Right atrium auricular region (tissue), 2 donors: Measurements from ENCODE around the gene FEZ2. TPM values are rescaled to one million over a fixed set of nuclear protein-coding genes. Genes with fewer than 3 reads are reported as not detected.
A peak's percentile ranks its signal among the peaks of the same experiment; 100 is the strongest.

Source experiments
- DNase-seq: peaks from one replicate; pipeline ENCODE4 v3.0.0-alpha.2; 2019; ENCODE audit warnings: low spot score
- H3K27ac ChIP-seq, 2 donors: fragments of 200-600 bp; sonication (generic); 1 replicate in 1 of 2; 2 replicates in 1 of 2; pipeline ENCODE4 v1.5.1; 2016 to 2019
- H3K27me3 ChIP-seq, 2 donors: fragments of 200-600 bp; sonication (generic); one replicate each; pipeline versions ENCODE4 v1.5.1 to v1.6.0; 2017 to 2019
- H3K36me3 ChIP-seq: fragments of 200-600 bp; sonication (generic); one replicate; pipeline ENCODE4 v1.5.1; 2016
- H3K4me1 ChIP-seq, 2 donors: fragments of 200-600 bp; sonication (generic); one replicate each; pipeline versions ENCODE4 v1.5.1 to v1.6.0; 2017 to 2019
- H3K4me3 ChIP-seq, 2 donors: fragments of 200-600 bp; sonication (generic); 1 replicate in 1 of 2; 2 replicates in 1 of 2; pipeline ENCODE4 v1.5.1; 2017 to 2019; ENCODE audit warnings: mild to moderate bottlenecking in 1 of 2, moderate library complexity in 1 of 2
- H3K9me3 ChIP-seq, 2 donors: fragments of 200-600 bp; sonication (generic); one replicate each; pipeline ENCODE4 v1.5.1; 2019
- CTCF ChIP-seq, 2 donors: fragments of 200-600 bp; sonication (generic); IDR thresholded peaks; one replicate each; pipeline ENCODE4 v1.5.1; 2019; ENCODE audit warnings: antibody characterized with exemption in 2 of 2
- total RNA-seq, 2 donors: library from RNA; depleted of rRNA; stranded (reverse); fragments of >200 nt; gene quantifications; one replicate each; pipeline ENCODE4 v1.1.0, GENCODE V29; 2016

The FEZ2 gene
- total RNA-seq, 2 donors from 2014 or later: 30.3 to 81.5 TPM

DNA sequence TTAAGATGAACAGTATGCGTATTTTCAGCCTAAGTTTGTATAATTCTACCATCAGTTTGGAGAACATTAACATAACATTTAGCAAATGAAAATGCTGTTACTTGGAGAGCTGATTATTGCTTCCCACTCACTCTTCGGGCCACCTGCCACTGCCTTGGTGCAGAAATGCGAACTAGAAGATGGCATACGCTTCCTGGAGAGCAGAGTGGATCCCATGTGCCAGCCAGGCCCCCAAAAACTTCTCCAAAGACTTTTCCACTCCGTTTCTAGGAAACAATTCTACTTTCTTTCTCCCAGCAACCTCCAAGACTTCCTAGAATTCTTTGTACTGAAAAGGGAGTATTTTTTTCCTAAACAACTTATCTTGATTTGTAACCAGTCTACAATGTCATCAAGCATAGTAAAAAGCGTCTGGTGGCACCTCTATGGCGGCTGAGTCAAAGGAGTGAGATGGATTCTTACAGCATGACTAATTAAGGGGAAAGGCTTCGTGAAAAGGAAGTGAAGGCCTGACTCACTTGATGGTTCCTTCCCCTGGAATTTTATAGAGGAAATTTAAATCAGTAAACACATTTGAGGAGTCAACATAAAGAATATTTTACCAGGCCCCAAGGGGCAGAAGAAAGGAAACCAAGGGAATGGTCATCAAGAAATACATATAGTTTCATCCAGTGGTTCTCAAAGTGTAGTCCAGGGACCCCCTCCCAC is 36.6 kb downstream of the FEZ2 start:
- no peaks in the 10 kb centered on the region for H3K27me3 ChIP-seq
- DNase-seq: no peak
- no peaks in the 10 kb centered on the region for H3K36me3 ChIP-seq
- H3K4me3 ChIP-seq: no peak overlapping the region
- peak overlapping the region; percentile 46 to 57 for H3K27ac ChIP-seq
- no peak for TF ChIP-seq CTCF (IDR thresholded peaks at IDR 0.05)
- H3K9me3 ChIP-seq: no peaks in the 10 kb centered on the region
- peaks cover 0 to 4% of the 10 kb centered on the region in 2 donors for H3K4me1 ChIP-seq

DNA sequence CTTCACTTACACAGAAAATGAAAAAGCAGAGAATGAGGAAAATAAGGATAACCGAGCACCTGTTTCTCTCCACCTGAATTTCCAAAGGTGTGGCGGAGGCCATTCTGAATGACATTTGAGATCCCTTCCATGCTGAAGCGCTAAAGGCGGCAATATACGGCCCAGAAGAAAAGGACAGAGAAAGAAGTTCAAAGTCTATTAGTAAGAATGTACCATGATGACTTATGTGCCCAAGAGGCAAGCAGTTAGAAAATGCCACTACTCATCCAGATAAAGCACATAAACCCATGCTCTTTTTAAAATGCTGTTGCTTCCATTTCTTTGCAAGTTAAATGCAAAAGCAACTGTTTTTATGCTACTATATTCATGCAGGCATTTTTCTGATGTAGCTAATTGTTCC is 37.2 kb downstream of the FEZ2 start:
- Histone ChIP-seq H3K27me3 (no peaks in the 10 kb centered on the region), H3K4me1 (peaks cover 0 to 4% of the 10 kb centered on the region in 2 donors), H3K4me3 (no peak overlapping the region), H3K36me3 (peaks cover 4% of the 10 kb centered on the region), H3K27ac (peak overlapping the region; percentile 46 to 57), H3K9me3 (no peaks in the 10 kb centered on the region)
- DNase-seq: no peak
- TF ChIP-seq CTCF (IDR thresholded peaks at IDR 0.05): no peak

GRCh38 chr2:36559221-36559942 is 38.6 kb downstream of the FEZ2 start:
- Histone ChIP-seq H3K4me1 (peaks cover 0 to 4% of the 10 kb centered on the region in 2 donors), H3K9me3 (no peaks in the 10 kb centered on the region), H3K27me3 (no peaks in the 10 kb centered on the region), H3K4me3 (no peak overlapping the region), H3K36me3 (peaks cover 16% of the 10 kb centered on the region), H3K27ac (no peak overlapping the region)
- no peak for TF ChIP-seq CTCF (IDR thresholded peaks at IDR 0.05)
- no peak for DNase-seq

- Histone ChIP-seq H3K36me3 (peaks cover 18% of the 10 kb centered on the region), H3K27me3 (no peaks in the 10 kb centered on the region), H3K4me1 (peaks cover 0 to 4% of the 10 kb centered on the region in 2 donors), H3K9me3 (no peaks in the 10 kb centered on the region), H3K27ac (no peak overlapping the region), H3K4me3 (no peak overlapping the region)
- DNase-seq: no peak
- no peak for TF ChIP-seq CTCF (IDR thresholded peaks at IDR 0.05)
Measured at GRCh38 chr2:36556842-36557241, 41.1 kb downstream of the FEZ2 start.

DNA sequence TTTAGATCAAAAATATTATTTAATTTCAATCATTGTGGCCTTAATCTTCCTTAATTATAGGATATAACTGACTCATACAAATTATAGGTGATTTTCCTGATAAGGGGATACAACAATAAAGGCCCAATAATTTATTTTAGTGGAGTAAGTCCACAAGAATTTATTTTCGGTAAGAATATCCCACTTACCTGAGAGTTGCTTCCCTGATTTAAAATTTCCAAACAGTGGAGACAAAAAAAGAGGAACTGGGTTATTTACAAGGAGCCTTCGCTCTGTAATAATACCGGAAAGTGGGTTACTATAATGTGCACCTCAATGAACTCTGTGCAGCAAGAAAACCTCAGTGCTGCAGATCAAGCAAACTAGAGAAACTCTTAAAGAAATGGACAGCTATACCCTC is 42.2 kb downstream of the FEZ2 start:
- Histone ChIP-seq H3K4me3 (no peak overlapping the region), H3K27ac (no peak overlapping the region), H3K36me3 (peaks cover 29% of the 10 kb centered on the region), H3K27me3 (no peaks in the 10 kb centered on the region), H3K9me3 (no peaks in the 10 kb centered on the region), H3K4me1 (no peaks in the 10 kb centered on the region)
- no peak for DNase-seq
- TF ChIP-seq CTCF (IDR thresholded peaks at IDR 0.05): no peak
